ENCODE measurements around the gene HES6.
A peak's percentile ranks its signal among the peaks of the same experiment; 100 is the strongest.
"Not testable (repeated sequence)": the region's sequence is repeated elsewhere in the genome, so short reads cannot be mapped to it uniquely, and the experiment has no call there.

The HES6 gene

DNA sequence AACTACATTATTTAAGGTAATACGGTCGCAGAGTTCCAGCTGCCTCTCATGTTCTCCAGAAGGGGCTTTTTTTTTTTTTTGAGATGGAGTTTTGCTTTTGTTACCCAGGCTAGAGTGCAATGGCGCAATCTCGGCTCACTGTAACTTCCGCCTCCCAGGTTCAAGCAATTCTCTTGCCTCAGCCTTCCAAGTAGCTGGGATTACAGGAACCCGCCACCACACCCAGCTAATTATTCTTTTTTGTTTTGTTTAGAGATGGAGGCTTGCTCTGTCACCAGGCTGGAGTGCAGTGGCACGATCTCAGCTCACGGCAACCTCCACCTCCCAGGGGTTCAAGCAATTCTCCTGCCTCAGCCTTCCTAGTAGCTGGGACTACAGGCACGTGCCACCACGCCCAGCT lies 33.6 kb upstream of the HES6 start:
- not testable (repeated sequence) for DNase-seq

DNA sequence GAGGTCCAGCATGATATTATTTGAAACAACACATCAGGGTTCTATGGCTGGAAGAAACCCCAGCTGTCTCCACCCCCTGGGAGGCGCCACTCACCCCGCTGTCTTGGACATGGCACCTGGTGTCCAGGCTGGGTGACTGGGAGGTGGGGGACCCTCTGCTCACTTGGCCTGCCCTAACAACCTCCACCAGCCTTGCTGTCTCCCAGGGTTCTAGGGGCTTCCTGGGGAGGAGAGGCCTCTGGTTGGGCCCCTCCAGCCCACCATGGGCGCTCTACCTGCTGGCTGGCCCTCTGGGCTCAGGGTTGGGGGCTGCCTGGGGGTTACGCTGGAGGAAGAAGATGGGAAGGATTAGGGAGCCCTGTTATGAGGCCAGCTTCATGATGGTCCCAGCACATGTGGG lies 32.3 kb upstream of the HES6 start:
- no peak for DNase-seq

DNA sequence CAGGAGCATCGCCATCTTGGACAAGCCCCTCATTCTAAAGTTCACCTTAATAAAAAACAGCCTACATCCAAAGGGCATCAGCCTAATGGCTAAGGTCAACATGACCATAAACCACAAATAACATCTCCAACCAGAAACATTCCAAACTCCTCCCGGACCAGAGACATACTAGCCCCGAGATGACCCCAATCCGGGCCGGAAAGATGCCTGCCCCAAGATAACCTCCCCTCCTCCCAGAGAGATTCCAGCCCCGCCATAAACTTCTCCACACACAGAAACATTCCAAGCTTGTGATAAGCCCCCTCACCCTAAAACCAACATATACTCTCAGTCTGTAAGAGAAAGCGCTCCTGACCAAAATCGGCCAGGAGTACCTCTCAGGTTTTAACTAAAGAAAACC lies 31.8 kb upstream of the HES6 start:
- DNase-seq = not testable (repeated sequence)

DNA sequence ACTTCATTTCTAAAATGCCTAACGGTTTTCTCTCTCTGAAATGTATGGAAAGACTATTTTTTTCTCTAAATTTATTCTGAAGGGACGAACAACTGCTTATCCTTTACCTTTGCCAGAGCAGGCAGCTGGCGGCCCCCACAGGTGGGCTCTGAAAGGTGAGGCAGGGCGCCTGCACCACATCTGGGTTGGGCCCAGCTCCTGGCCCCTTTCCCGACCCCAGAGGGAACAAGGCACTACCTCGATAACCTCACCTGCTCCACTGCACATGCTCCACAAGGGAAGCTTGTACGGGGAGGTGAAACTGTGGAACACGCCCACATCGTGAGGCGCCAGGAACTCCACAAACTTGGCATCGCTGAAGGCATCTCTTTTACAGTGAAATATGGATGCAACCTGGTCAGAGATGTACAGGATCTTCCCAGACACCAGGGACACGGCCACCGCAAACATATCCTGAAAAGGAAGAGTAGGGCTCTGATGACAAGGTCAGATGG lies 31.3 kb upstream of the HES6 start:
- no peak for DNase-seq

DNA sequence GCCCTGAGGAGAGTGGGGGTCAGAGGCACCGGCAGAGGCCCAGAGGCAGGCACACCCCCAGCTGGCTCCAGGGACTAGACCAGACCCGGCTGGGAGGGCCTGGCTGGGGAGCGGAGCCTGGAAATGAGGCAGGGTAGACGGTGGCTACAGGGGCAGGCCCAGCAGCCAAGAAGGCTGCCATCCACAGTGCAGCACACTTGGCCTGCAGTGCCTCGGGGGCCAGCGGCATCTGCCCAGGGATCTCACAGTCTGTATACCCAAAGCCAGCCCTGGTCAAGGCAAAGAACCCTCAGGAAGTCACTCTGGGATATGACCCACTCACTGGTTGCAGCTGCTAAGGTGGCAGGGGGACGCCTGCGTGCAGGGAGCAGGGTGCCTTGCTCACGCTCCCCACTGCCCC lies 30.8 kb upstream of the HES6 start:
- DNase-seq = no peak

DNA sequence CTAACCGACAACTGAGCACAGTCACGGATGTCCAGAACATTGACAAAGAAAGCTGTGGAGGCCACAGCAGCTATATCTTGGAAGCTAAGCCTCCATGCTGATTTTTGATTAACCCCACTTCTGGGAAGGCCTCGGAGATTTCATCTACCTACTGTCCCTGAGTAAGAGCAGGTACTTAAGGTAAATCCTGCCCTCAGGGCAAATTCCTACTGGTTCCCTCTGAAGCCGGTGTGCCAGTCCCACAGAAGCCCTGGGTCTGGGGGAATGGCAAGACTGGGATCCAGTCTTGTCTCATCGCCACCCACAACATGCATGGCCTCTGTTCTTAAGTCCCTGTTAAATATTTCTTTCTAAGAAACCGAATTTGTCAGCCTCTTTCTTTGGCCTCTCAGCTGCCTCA lies 29.9 kb upstream of the HES6 start:
- DNase-seq = no peak

DNA sequence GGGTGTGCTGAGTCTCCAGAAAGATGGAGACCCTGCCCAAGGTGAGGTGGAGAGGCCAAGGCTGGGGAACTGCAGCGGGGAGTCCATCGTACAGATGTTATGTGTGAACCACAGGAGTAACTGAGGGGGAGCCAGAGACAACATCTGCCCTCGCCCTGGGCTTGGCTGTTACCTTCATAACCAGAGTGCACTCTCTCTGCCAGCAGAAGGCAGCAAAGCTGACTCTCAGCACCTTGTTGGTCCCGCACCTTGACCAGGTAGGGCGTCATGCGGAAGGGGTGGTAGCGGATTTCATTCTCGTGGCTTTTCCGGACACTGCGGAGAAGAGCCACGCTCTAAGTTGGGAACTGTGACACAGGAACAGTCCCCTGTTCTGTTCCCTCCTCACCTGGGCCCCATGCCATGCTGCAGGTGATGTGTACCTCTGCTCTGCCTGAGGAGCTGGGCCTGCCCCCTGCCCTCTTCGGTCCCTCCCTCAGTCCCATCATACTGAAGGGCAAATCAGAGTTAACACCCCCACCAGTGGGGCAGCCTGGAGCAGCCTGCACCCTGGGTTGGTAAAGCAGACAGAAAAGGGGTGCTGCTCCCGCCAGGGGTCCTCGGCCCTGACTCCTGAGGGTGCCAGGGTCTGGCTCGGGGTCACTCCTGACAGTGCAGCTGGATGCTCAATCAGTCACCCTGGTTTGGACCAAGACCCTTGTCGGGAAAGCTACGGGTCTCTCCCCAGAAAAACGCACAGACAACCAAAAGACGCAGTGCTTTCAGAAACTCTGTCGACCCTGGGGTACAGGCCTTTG lies 28.2 kb upstream of the HES6 start:
- DNase-seq = no peak

DNA sequence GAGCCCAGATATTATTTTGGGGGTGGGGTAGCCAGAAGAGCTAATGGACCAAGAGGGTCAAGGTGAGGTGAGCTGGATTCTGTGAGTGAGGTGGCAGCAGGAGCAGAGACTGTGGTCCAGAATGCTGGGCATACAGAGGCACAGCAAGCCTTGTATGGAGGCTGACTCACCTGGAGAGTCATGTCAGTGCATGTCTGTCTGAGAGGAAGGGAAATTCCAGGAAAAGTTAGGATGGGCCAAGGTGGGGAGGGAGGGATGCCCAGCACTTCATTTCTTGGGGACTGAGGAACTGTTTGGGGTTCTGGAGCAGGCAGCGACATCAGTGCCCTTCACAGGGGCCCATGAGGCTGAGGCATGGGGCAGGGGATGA lies 27.5 kb upstream of the HES6 start:
- DNase-seq = no peak

DNA sequence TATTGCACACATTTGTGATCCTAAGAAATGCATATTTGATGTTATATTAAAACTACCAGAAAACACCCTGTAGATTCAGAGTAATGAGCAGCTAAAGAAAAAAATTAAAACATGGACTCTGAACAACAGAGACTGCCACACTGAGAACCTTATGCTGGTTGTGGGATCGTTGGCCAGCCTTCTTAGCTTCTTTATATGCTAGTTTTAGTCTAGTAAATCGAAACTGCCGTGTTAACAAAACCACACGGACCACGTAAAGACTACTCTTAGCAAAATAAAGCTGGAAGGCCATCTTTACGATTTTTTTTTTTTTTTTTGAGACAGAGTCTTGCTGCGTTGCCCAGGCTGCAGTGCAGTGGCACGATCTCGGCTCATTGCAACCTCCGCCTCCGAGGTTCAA lies 25.8 kb upstream of the HES6 start:
- no peak for DNase-seq

DNA sequence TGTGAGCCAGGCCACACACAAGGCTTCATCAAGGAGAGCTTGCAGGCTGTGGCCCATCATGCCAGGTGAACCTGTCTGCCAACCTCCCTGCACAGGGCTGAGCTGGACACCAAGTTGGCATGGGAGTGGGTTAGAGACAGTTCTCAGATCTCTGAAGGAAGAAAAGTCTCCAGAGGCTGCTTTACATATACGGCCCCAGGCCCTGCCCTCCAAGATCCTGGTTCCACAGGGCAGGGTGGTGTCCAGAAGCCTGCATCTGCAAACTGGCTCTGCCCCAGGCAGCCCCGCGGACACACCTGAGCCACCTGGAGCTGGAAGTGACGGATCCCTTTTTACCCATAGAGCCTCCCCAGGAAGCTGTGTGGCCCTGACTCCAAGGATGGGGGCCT lies 24.2 kb upstream of the HES6 start:
- DNase-seq = no peak

DNA sequence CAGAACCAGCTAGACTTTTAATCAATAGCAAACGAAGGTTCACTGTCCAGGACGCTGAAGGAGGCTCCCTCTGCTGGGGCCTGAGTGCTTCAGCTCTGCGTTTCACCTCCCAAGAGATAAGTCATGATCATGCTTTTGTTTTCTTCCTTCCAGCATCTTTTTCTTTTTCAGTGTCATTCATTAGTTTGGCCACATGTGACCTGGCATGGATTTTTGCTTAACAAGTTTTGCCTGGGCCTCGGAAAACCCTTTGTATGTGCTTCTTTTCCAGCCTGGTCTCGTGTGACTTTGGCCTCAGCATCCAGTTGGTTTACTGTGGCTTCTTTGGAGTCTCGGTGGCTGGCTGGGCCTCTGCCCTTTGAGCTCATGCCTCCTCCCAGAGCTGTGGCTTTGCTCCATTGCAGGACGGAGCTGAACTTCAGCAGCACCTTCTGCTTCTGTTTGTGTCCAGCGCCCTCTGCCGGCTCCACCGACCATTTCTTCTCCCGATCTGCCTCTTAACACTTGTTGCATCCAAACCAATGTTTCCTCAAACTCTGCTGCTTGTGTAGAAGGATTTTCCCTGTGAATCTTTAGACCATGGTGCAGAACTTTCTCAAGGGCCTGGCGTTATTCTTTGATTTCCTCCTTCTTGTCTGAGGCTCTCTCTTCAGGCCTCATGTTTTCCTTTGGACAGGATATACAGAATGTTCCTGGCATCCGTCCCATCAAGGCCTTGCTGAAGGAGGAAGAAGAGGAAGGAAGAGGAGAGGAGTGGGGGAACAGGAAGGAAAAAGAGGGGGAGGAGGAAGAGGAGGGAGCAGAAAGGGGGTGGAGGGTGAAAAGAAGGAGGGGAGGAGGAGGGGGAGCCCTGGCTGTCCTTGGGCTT lies 23.6 kb upstream of the HES6 start:
- DNase-seq = peak; percentile 88

DNA sequence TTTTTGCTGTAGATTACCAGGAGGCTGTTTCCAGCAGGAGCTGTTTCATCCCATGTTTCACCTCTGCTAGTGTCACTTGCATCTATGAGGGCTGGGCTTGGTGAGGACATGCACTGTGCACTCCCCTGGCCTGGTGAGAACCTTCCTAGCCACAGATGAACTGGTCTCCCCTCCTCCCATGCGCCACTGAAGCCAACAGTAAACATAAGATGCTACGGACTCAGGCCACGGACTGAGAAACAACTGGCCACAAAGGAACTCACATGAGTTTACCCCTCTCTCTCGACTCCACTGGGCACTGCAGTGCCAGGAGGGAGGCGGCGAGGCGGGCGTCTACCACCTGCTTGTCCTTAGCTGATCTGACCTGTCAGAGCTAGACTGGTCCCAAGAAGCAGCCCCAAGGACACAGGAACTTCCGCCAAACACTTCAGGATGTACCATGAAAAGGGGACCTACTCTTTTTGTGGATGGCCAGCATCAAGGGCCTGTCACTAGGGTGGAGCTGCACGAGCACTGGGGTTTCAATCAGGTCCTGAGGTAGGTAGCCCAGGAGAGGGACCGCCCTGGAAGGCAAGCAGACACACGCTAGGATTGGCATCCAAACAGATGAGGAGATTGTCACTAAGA lies 22.8 kb upstream of the HES6 start:
- no peak for DNase-seq

DNA sequence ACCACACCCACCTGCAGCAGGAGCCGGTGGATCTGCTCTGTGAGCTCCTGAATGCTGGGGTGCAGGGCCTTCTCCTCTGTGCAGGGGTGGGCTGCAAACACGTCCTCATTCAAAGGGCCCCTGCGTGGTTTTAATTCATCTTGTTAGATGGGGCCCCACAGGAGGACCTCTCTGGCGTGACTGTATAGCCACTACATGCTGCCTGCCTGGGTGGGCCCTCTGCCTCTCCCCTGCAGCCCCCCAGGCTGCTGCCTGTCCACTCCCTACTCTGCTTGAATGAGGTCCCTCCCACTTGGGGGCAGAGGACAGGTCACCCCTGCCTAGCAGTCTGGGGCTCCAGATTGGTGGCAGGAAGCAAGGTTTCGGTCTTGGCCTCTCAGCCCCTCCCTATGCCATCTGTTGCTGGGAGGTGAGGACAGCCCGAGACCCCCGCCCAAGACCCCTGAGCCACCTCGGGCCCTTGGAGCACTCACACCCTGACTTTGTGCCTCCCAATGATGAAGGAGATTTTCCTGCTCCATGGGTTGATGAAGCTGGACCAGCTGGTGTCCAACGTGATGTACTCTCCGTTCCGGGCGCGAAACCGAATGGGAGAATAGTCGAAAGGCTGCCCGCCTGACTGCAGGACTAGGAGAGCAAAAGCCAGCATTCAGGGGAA lies 22.0 kb upstream of the HES6 start:
- DNase-seq = no peak

DNA sequence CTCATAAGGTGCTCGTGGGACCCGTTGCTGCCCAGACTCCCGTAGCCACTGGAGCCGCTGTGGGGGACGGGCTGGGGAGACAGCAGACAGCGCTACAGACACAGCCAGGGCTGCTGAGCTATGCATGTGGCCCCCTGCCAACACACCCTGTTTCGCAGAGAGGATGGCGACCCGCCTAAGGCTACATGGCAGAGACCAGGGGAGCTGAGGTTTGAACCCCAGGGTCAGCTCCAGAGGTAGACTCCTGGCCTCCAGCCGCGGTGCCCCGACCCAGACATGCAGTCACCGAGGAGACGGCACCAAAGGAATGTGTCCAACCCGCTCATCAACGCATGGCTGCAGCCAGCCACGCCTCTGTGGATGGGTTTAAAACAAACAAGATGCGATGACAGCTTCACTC lies 21.0 kb upstream of the HES6 start:
- DNase-seq = no peak

DNA sequence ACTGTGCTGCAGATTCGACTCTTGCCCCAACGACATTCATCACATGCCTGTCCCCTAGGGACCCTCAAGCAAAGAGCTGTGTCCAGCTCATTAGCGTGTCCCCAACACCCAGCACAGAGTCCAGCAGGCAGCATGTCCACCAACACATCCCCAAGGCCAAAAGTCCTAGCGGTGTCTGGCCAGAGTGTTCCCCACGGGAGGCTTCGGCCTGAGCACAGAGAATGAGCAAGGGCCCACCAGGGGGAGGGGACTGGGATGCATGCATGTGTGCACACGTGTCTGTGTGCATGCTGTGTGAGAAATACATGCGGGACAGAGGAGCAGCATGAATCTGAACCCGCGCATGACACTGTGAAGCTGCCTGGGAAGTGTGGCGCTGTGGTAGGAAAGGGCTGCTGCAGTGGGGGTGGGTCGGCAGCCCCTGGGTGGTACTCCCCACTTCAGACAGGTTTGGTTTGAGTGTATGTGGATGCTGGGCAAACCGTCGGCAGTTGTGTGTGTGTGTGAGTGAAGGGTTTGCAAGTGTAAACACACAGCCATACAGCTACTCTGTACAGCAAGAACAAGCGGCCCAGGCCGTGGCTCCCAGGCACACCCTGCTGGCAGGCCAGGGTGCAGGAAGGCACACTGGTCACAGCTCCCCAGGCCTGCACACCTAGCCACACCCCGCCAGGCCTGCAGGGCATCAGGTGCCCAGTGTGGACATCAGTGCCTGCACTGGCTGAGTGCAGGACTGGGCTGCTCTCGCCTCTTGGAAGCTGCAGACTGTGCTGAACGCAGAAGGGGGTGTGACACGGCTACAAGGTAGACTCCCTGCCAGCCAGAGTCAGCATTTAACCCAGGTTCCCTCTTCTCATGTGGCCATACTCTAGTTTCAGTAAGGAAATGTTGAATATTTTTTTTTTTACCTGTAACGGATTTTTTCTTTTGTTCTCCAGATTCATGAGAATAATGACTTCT lies 19.5 kb upstream of the HES6 start:
- no peak for DNase-seq

DNA sequence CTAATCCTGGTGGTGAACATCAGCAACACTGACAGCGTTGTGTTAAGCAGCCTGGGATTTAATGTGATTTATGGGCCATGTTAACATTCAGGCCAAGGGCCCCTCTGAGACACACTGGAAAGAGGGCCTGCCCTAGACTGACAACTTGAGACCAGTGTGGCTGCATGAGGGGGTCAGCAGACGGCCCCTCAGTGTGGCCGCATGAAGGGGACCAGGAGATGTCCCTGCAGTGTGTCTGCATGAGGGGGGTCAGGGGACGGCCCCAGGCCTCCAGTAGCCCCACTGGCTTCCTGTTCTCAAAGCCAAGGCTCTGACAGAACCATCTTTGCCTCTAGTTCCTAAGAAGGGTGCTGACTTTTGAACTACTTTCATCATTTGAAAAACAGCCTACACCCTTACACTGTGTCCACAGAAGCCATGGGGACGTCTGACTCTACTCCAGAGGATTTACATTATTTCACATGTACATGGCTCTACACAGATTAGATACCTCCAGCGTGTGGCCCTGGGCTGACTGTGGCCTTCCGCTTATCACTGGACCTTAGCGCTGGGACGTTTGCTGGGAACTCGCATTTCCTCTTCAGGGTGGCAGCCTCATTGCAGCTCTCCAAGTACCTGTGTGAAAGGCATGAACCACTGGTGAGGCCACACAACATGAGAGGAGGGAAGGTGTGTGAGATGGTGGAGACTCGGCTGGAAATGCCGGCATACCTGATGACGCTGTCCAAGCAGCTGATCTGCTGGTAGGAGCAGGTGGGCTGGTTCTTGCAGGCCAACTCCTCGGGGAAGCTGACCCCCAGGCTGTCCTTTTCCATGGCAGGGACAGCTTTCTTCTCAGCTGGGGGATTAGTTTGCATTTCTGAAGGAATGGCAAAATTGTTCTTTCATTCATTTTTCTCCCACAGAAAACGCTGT lies 18.2 kb upstream of the HES6 start:
- DNase-seq = no peak

DNA sequence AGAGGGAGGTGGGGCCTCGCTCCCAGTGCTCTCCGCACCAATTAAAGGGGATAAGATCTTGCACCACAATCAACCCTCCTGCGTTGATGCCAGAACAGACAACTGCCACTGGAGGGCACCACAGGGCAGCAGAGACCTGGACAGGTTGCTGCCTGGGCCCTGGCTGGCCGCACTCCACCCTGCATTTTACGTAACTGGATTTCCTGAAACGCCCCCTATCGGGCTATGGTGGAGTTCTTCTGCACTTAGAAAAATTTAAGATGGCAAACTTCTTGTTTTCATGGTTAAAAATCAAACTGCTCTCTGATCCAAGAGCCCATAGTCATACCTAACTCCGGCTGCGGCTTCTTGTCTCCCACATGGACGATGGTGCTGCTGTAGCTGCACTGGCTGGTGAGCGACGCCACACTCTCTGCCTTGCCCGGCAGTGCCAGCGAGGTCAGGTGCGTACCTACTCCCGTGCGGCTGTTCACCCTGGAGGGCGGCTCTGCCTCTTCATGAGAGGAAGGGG lies 16.8 kb upstream of the HES6 start:
- DNase-seq = peak; percentile 69

DNA sequence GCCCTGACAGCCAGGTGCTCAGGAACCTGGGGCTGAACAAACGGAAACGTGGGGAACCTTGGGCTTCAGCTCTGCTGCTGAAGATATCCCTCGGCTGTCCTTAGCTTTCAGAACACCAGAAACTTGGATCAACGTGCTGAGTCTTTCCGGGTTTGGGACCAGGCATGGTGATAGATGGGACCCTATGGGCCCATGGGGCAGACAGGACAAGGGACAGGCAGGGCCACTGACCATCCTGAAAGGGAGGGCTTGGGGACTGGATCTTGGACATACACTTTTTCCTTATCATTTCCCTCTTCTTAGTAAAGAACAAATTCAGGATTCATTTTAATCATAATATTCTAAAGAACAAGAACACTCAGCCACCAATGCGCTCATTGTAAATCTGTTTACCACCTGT lies 16.3 kb upstream of the HES6 start:
- no peak for DNase-seq

DNA sequence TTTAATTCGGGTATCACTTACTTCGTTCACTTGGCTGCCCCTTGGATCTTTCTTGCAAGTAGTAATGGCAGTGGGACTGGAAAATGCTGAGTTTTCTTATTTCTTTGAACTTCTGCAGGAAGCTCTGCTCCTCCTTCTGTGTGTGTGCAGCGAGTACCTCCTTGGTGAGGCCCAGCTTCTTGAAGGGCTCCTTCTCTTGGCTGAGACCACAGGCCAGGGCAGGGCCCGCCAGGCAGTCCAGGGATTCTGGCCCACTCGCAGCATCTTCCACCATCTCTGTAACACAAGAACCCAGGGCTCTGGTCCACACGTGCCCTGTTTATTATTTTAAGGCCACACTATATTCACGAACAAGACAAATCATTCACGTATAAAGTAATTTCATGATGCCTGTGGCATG lies 15.8 kb upstream of the HES6 start:
- DNase-seq = no peak

DNA sequence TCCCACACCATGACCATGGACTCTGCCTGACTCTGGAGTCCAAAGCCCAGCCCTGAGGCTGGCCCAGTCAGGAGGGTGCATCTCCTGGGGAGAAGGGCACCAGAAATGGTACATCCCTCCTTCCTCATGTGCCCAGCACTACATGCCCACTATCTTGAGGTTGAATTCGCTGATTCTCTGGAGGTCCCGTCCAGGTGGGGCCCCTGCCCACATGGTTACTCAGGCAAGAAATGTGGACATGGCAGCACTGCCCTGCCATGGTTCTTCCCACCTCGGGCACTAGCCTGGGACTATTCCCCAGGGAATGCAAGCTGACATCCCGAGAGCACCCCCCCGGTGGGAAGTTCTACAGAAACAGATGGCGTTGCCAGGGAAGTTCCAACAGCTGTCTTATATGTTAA lies 15.3 kb upstream of the HES6 start:
- DNase-seq = no peak
